ENCODE measurements around the gene COPB1. TPM values are rescaled to one million over a fixed set of nuclear protein-coding genes. Genes with fewer than 3 reads are reported as not detected.

The COPB1 gene
- total and polyA plus RNA-seq, 2 of the 13 experiments (the other 11 are each of a cell fraction or from before 2014, with no cell fraction given), result 114 to 195 TPM

- TF ChIP-seq AHDC1 (CRISPR knock-in tag; IDR thresholded peaks at IDR 0.05; ENCODE audit: borderline replicate concordance), result 0 out of 2 replicates have a peak, but pooled peaks have one; percentile 56
- TF ChIP-seq RBFOX2 (IDR thresholded peaks at IDR 0.05; ENCODE audit: low read depth, low read length), result peak; percentile 89
- no peak for TF ChIP-seq ZNF597 (CRISPR knock-in tag; IDR thresholded peaks at IDR 0.05)
- peak; percentile 96 for TF ChIP-seq IRF2 (CRISPR knock-in tag; IDR thresholded peaks at IDR 0.05)
- peak; percentile 35; the same call in 1 of the 2 replicates for TF ChIP-seq CEBPG (CRISPR knock-in tag; IDR thresholded peaks at IDR 0.05)
- TF ChIP-seq KDM4B (CRISPR knock-in tag; IDR thresholded peaks at IDR 0.05), result no peak
- TF ChIP-seq HMGA1 (CRISPR knock-in tag; conservative IDR thresholded peaks at IDR 0.05), result no peak
- TF ChIP-seq MIXL1 (CRISPR knock-in tag; IDR thresholded peaks at IDR 0.05), result no peak
- no peak for TF ChIP-seq TEAD2 (CRISPR knock-in tag; IDR thresholded peaks at IDR 0.05)
- TF ChIP-seq ELF3 (CRISPR knock-in tag; IDR thresholded peaks at IDR 0.05), result peak; percentile 80
- peak; percentile 82; the same call in 1 of the 2 replicates for TF ChIP-seq KDM5B (CRISPR knock-in tag; IDR thresholded peaks at IDR 0.05; ENCODE audit: borderline replicate concordance)
- no peak for TF ChIP-seq CREB3 (CRISPR knock-in tag; IDR thresholded peaks at IDR 0.05)
- TF ChIP-seq ZNF451 (CRISPR knock-in tag; IDR thresholded peaks at IDR 0.05), result peak; percentile 60; the same call in 1 of the 2 replicates
- 0 out of 2 replicates have a peak, but pooled peaks have one; percentile 16 for TF ChIP-seq ZNF609 (CRISPR knock-in tag; IDR thresholded peaks at IDR 0.05; ENCODE audit: borderline replicate concordance)
- TF ChIP-seq ZKSCAN1 (IDR thresholded peaks at IDR 0.05; ENCODE audit: low read length), result no peak
- TF ChIP-seq RXRA (CRISPR knock-in tag; IDR thresholded peaks at IDR 0.05), result peak; percentile 55; the same call in 1 of the 2 replicates
- no peak for TF ChIP-seq TAF15 (IDR thresholded peaks at IDR 0.05; ENCODE audit: low read depth, low read length, poor library complexity, severe bottlenecking)
These were observed at the start of gene COPB1 (continued) for GRCh38 chr11:14499560-14500180.
